ENCODE measurements around the gene UBP1. TPM values are rescaled to one million over a fixed set of nuclear protein-coding genes. Genes with fewer than 3 reads are reported as not detected.

UBP1 gene
- total and polyA plus RNA-seq, 9 of the 15 experiments (the other 6 are each of a cell fraction or from before 2014, with no cell fraction given) = 13.6 to 143 (median 79.6) TPM

DNA sequence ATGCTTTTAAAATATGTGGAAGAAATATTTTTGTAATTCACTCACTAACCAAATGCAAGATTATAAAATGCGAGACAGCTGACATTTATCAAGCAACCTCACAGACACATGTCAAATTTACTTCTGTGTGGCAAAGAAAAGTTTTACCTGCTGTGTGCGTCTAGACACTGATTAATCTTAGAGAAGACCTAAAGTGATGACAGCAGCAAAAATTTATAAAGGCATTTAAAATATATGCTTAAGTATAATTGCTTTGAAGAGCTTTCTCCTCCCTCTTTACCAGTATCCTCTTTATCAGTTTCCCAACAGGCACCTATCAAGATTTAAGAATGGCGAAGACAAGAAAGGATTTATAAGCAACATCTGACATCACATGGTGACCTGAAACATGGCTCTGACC, 37.3 kb downstream of the UBP1 start (continued):
- TF ChIP-seq ZBTB43 (CRISPR knock-in tag; IDR thresholded peaks at IDR 0.05) = no peak
- TF ChIP-seq KLF13 (tag; IDR thresholded peaks at IDR 0.05; ENCODE audit: borderline replicate concordance, low read depth) = no peak
- TF ChIP-seq BACH1 (tag; IDR thresholded peaks at IDR 0.05) = no peak
- no peak for TF ChIP-seq BRD4 (IDR thresholded peaks at IDR 0.05)
- no peak for TF ChIP-seq MECOM (CRISPR knock-in tag; IDR thresholded peaks at IDR 0.05)
- no peak for TF ChIP-seq CAMTA2 (CRISPR knock-in tag; conservative IDR thresholded peaks at IDR 0.05)

DNA sequence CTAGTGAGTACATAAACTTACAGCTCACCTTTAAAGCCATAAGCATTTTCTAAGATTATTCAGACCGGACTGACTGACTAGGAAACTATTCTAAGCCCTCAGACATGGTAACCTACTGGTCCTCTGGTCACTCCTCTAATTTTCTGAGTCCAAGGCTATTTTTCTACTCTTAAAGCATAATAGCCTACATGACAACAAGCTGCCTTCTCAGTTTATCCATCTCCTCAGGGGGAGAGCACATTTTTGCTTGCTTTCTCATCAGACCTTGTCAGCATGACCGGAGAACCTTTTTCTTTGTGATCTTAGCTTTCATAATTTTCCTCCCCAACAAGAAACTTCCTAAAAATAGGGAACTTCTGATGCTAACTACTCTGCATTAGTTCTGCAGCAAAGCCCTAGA, 38.4 kb downstream of the UBP1 start:
- H3K9me3 ChIP-seq (replicated peaks; ENCODE audit: control insufficient read depth, insufficient read depth, low read depth, low read length) = no peaks in the 10 kb centered on the region
- ATAC-seq = no peak
- intact Hi-C loops (cut with micrococcal nuclease) = no loop called here
- in situ Hi-C loops (cut with MboI) = no loop called here
- no peak for FAIRE-seq
- no TSS peak for BruUV-seq (replicated peaks)
- ChIA-PET POLR2A (interaction anchor here (0.8 to 1.8 kb wide), 5 partner anchors 8 to 39 kb away, joined by 3 to 7 read pairs (median 4); partner anchors contain the start of gene UBP1), CTCF (ENCODE audit: low intra/inter-chr PET ratio) (no interaction called here)
- H3K4me2 ChIP-seq (ENCODE audit: insufficient read depth, low read length) = no peak overlapping the region
- no peak overlapping the region for H3K4me3 ChIP-seq
- H2AFZ ChIP-seq (ENCODE audit: low read depth, low read length) = no peak overlapping the region
- no peak overlapping the region for H3K9ac ChIP-seq (ENCODE audit: insufficient read depth in 1 of 2, low read depth in 2 of 2, low read length in 2 of 2)
- 97% methylated on average over 2 of the region's 2 CpGs for WGBS (ENCODE audit: insufficient coverage, low coverage, missing lambda C conversion rate)
- H3K36me3 ChIP-seq (ENCODE audit: control insufficient read depth, insufficient read depth, low read length) = peaks cover 95% of the 10 kb centered on the region
- no peaks in the 10 kb centered on the region for H4K20me1 ChIP-seq (replicated peaks; ENCODE audit: control insufficient read depth, insufficient read depth, low read length)
- no peaks in the 10 kb centered on the region for H3K27me3 ChIP-seq (ENCODE audit: control insufficient read depth in 2 of 2, insufficient read depth in 2 of 2, low read length in 2 of 2)
- H3K79me2 ChIP-seq (ENCODE audit: control insufficient read depth, insufficient read depth, low read length) = no peaks in the 10 kb centered on the region
- no peaks in the 10 kb centered on the region for H3K4me1 ChIP-seq (replicated peaks in 1 of 2; ENCODE audit: control insufficient read depth in 2 of 2, insufficient read depth in 2 of 2, low read length in 2 of 2)
- H3K9me1 ChIP-seq (ENCODE audit: control insufficient read depth, insufficient read depth, low read length) = no peaks in the 10 kb centered on the region
- no peak for DNase-seq (ENCODE audit: extremely low read depth in 1 of 4, low spot score in 3 of 4)
- H3K27ac ChIP-seq (ENCODE audit: extremely low read depth, low read depth, low read length) = no peak overlapping the region
- TF ChIP-seq, protein P1, sequence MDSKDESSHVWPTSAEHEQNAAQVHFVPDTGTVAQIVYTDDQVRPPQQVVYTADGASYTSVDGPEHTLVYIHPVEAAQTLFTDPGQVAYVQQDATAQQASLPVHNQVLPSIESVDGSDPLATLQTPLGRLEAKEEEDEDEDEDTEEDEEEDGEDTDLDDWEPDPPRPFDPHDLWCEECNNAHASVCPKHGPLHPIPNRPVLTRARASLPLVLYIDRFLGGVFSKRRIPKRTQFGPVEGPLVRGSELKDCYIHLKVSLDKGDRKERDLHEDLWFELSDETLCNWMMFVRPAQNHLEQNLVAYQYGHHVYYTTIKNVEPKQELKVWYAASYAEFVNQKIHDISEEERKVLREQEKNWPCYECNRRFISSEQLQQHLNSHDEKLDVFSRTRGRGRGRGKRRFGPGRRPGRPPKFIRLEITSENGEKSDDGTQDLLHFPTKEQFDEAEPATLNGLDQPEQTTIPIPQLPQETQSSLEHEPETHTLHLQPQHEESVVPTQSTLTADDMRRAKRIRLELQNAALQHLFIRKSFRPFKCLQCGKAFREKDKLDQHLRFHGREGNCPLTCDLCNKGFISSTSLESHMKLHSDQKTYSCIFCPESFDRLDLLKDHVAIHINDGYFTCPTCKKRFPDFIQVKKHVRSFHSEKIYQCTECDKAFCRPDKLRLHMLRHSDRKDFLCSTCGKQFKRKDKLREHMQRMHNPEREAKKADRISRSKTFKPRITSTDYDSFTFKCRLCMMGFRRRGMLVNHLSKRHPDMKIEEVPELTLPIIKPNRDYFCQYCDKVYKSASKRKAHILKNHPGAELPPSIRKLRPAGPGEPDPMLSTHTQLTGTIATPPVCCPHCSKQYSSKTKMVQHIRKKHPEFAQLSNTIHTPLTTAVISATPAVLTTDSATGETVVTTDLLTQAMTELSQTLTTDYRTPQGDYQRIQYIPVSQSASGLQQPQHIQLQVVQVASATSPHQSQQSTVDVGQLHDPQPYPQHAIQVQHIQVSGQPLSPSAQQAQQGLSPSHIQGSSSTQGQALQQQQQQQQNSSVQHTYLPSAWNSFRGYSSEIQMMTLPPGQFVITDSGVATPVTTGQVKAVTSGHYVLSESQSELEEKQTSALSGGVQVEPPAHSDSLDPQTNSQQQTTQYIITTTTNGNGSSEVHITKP (IDR thresholded peaks at IDR 0.05; ENCODE audit: partially characterized antibody) = no peak
- TF ChIP-seq ZBTB49 (CRISPR knock-in tag; IDR thresholded peaks at IDR 0.05; ENCODE audit: borderline replicate concordance) = no peak
- TF ChIP-seq KLF10 (CRISPR knock-in tag; IDR thresholded peaks at IDR 0.05) = no peak
- no peak for TF ChIP-seq GATAD2A (IDR thresholded peaks at IDR 0.05)
- TF ChIP-seq NCOA4 (IDR thresholded peaks at IDR 0.05; ENCODE audit: partially characterized antibody) = no peak
